ENCODE measurements around the gene TBC1D2B.

Gene TBC1D2B

DNA sequence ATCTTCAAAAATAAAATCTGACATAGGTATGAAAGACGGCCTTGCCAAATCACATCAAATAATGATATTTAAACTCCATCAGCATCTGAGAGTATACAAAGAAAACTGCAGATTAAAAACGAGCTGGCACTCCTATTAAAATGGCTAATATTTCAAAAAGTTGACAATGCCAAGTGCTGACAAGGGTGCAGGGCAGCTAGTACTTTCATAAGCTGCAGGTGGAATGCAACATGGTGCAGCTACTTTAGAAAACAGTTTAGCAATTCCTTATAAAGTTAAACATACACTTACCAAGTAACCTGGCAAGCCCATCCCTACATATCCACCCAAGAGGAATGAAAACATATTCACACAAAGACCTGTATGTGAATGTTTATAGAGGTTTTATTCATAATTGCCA is 23.0 kb downstream of the TBC1D2B start:
- Mint-ChIP-seq H3K4me1 (peaks cover 100% of the 10 kb centered on the region), H3K4me3 (no peak overlapping the region), H3K9me3 (no peaks in the 10 kb centered on the region), H3K27me3 (no peaks in the 10 kb centered on the region), H3K36me3 (peaks cover 7% of the 10 kb centered on the region), H3K27ac (peak overlapping the region; percentile 16)

DNA sequence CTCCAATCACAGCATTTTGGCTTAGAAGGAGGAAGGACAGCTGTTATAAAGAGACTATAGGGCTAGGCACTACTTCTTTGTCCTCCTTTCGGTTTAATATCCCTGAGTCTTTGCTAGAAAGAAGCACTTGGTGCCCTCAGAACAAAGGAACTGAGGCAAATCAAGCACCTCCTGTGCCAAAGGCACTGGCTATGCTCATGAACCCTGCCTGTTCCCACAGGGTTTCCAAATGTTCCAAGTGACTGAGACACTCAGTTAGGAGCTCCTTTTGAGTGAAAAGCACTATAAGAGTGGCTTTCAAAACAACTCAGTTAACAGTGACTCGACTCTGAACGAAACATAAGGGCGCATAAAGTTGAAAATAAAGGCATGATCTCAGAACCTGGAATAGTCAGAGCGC is 25.0 kb downstream of the TBC1D2B start:
- Mint-ChIP-seq H3K9me3 (no peaks in the 10 kb centered on the region), H3K4me3 (peak overlapping the region; percentile 63), H3K27ac (peak overlapping the region; percentile 95), H3K27me3 (no peaks in the 10 kb centered on the region), H3K36me3 (peaks cover 7% of the 10 kb centered on the region), H3K4me1 (peaks cover 99% of the 10 kb centered on the region)

GRCh38 chr15:78052001-78052401 is 25.5 kb downstream of the TBC1D2B start:
- H3K4me3 Mint-ChIP-seq, result peak overlapping the region; percentile 63

DNA sequence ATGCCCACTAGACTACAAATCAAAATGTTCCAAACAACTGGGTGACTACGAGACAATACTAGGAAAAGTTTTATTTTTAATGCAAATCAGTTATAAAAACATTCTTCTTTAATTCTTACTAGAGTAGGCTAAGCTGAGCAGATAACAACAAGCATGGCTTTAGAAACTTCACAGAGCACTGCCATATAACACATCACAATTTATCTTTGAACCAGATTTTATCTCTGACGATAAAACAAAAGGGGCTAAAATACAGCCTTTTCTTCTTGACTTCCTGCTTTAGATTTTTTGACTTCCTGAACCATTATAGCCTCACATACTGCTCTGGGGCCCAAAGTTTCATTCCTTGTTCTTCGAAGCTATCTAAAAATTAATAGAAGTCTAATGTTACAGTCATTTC is 25.9 kb downstream of the TBC1D2B start:
- H3K4me1 Mint-ChIP-seq, result peaks cover 99% of the 10 kb centered on the region
- peaks cover 7% of the 10 kb centered on the region for H3K36me3 Mint-ChIP-seq
- H3K9me3 Mint-ChIP-seq, result no peaks in the 10 kb centered on the region
- no peaks in the 10 kb centered on the region for H3K27me3 Mint-ChIP-seq
- peak overlapping the region; percentile 95 for H3K27ac Mint-ChIP-seq
- peak overlapping the region; percentile 63 for H3K4me3 Mint-ChIP-seq

More at GRCh38 chr15:78052001-78052401, 25.5 kb downstream of the TBC1D2B start:
- H3K9me3 Mint-ChIP-seq, result no peaks in the 10 kb centered on the region
- H3K4me1 Mint-ChIP-seq, result peaks cover 99% of the 10 kb centered on the region
- peaks cover 7% of the 10 kb centered on the region for H3K36me3 Mint-ChIP-seq
- H3K27ac Mint-ChIP-seq, result peak overlapping the region; percentile 95
- no peaks in the 10 kb centered on the region for H3K27me3 Mint-ChIP-seq

GRCh38 chr15:78050826-78051225 is 26.7 kb downstream of the TBC1D2B start:
- Mint-ChIP-seq H3K4me1 (peaks cover 98% of the 10 kb centered on the region), H3K36me3 (peaks cover 7% of the 10 kb centered on the region), H3K4me3 (peak overlapping the region; percentile 73), H3K27me3 (no peaks in the 10 kb centered on the region), H3K9me3 (no peaks in the 10 kb centered on the region), H3K27ac (peak overlapping the region; percentile 95)

DNA sequence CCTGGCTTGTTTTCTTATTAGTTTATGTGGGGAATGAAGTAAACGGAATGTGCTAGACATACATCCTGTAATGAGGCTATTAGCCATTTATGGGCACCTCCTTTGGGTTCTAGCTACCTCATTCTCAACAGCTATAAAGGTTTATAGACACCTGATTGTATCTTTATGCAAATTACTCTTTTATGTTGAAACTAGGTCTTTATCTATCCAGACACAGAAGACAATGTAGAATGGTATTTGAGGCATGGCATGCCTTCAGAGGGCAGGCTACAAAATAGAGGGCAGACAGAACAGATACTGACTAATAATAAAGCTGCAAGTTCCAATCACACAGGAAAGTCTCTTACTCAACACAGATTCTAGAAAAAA is 27.1 kb downstream of the TBC1D2B start:
- H3K27me3 Mint-ChIP-seq, result no peaks in the 10 kb centered on the region
- peak overlapping the region; percentile 95 for H3K27ac Mint-ChIP-seq
- H3K4me1 Mint-ChIP-seq, result peaks cover 96% of the 10 kb centered on the region
- peak overlapping the region; percentile 73 for H3K4me3 Mint-ChIP-seq
- no peaks in the 10 kb centered on the region for H3K9me3 Mint-ChIP-seq
- H3K36me3 Mint-ChIP-seq, result peaks cover 7% of the 10 kb centered on the region

DNA sequence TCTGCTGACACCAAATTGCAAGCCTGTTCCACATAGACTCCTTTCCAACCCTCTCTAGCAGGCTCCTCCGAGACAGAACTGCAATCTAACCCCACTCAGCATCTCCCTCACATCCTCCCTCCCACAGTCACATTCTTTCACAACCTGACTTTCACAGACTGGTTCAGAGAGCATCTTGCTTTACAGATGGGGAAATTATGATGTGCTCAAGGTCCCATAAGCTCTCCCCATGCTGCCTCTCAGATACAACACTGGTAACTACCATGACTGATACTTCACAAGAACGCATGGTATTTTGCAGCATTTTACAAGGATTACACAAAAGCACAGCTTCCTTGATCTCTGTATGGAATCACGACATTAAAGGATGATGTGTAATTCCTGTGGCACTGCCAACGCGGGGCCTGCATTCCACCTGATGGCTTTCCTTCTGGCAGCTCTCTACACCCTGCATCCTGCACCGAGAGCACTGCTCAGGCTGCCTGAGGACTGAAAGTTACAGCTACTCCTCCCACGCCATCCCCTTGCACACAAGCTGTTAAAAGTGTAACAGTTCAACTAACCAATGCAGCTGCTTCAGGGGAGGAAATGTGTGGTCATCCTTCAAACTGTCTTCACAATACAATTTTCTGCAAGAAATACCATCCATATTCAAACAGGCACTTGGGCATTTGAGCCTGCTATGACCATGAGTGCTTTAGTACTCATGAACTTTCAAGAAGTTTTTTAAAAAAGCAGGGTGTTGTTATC is 27.6 kb downstream of the TBC1D2B start:
- no peaks in the 10 kb centered on the region for H3K27me3 Mint-ChIP-seq
- peaks cover 96% of the 10 kb centered on the region for H3K4me1 Mint-ChIP-seq
- H3K9me3 Mint-ChIP-seq, result no peaks in the 10 kb centered on the region
- peaks cover 6% of the 10 kb centered on the region for H3K36me3 Mint-ChIP-seq
- peak overlapping the region; percentile 95 for H3K27ac Mint-ChIP-seq
- H3K4me3 Mint-ChIP-seq, result peak overlapping the region; percentile 73

GRCh38 chr15:78048628-78048920 is 28.9 kb downstream of the TBC1D2B start:
- H3K27me3 Mint-ChIP-seq, result no peaks in the 10 kb centered on the region
- no peak overlapping the region for H3K4me3 Mint-ChIP-seq
- peaks cover 96% of the 10 kb centered on the region for H3K4me1 Mint-ChIP-seq
- H3K9me3 Mint-ChIP-seq, result no peaks in the 10 kb centered on the region
- H3K36me3 Mint-ChIP-seq, result peaks cover 12% of the 10 kb centered on the region
- peak overlapping the region; percentile 88 for H3K27ac Mint-ChIP-seq

GRCh38 chr15:78047761-78048627 is 29.5 kb downstream of the TBC1D2B start:
- Mint-ChIP-seq H3K4me1 (peaks cover 93% of the 10 kb centered on the region), H3K4me3 (peak overlapping the region; percentile 57), H3K36me3 (peaks cover 12% of the 10 kb centered on the region), H3K27ac (peak overlapping the region; percentile 88), H3K27me3 (no peaks in the 10 kb centered on the region), H3K9me3 (no peaks in the 10 kb centered on the region)

DNA sequence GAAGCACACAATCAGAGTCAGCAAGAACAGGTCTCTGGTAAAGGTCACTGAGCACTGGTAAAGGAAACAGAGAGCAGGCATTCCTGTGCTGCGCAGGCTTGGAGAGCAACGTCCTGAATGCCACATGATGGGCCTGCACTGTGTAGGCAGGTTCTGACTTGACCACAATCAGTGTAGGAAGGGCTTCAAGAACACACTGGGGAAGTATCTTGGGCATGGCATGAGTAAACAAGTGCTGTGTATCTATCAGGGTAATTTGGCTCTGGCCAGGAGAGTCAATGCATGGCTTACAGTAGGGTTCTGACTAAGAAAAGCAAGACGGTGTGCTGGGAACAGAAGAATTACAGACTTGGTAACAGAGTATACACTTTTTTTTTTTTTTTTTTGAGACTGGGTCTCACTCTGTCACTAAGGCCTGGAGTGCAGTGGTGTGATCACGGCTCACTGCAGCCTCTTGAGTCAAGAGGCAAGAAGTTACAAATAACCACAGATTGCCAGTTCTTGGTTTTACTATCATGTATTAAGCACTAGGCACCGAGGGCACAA is 30.6 kb downstream of the TBC1D2B start:
- Mint-ChIP-seq H3K36me3 (peaks cover 12% of the 10 kb centered on the region), H3K9me3 (no peaks in the 10 kb centered on the region), H3K4me3 (peak overlapping the region; percentile 5), H3K27ac (peak overlapping the region; percentile 52), H3K27me3 (no peaks in the 10 kb centered on the region), H3K4me1 (peaks cover 93% of the 10 kb centered on the region)

DNA sequence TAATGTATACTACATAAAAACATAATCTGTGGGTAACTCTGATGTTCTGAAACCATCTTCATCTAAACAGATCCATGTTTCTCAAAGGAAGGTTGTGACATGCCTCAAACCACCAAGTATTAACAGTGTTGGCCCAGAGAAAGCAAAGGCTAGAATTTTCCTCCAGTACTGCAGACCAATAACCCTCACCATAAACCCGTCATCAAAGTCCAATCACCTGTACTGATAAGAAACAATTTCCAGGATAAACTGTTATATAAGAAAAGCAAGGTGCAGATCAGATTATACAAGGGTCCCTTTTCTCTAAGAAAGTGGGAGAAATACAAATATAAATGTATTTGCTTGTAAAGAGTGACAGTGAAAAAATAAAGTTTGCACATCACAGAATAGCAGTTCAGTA is 32.3 kb downstream of the TBC1D2B start:
- Mint-ChIP-seq H3K9me3 (no peaks in the 10 kb centered on the region), H3K4me3 (no peak overlapping the region), H3K27ac (peak overlapping the region; percentile 84), H3K4me1 (peaks cover 93% of the 10 kb centered on the region), H3K36me3 (peaks cover 14% of the 10 kb centered on the region), H3K27me3 (no peaks in the 10 kb centered on the region)

- H3K4me1 Mint-ChIP-seq, result peaks cover 93% of the 10 kb centered on the region
- H3K36me3 Mint-ChIP-seq, result peaks cover 14% of the 10 kb centered on the region
- H3K27ac Mint-ChIP-seq, result peak overlapping the region; percentile 80
- no peaks in the 10 kb centered on the region for H3K9me3 Mint-ChIP-seq
- no peaks in the 10 kb centered on the region for H3K27me3 Mint-ChIP-seq
- peak overlapping the region; percentile 56 for H3K4me3 Mint-ChIP-seq
These were observed 32.9 kb downstream of the TBC1D2B start for GRCh38 chr15:78044407-78045155.

DNA sequence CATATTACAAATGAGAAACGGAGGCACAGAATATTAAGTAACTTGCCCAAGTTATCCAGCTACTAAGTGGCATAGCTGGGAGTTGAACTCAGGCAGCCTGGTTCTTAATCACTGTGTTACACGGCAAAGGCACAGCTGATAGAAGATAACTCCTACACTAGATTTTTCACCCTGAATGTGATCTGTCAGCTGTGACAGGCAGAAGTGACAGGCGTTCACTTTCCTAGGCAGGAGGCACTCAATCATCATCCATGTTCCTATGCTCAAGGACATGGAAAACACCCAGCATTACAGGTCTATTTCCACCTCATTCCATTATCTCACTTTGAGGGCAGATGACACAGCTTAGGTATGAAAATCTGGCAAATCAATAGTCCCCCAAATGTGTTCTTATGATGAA is 35.6 kb downstream of the TBC1D2B start:
- Mint-ChIP-seq H3K27ac (no peak overlapping the region), H3K4me1 (peaks cover 93% of the 10 kb centered on the region), H3K36me3 (peaks cover 16% of the 10 kb centered on the region), H3K9me3 (no peaks in the 10 kb centered on the region), H3K27me3 (no peaks in the 10 kb centered on the region), H3K4me3 (no peak overlapping the region)

DNA sequence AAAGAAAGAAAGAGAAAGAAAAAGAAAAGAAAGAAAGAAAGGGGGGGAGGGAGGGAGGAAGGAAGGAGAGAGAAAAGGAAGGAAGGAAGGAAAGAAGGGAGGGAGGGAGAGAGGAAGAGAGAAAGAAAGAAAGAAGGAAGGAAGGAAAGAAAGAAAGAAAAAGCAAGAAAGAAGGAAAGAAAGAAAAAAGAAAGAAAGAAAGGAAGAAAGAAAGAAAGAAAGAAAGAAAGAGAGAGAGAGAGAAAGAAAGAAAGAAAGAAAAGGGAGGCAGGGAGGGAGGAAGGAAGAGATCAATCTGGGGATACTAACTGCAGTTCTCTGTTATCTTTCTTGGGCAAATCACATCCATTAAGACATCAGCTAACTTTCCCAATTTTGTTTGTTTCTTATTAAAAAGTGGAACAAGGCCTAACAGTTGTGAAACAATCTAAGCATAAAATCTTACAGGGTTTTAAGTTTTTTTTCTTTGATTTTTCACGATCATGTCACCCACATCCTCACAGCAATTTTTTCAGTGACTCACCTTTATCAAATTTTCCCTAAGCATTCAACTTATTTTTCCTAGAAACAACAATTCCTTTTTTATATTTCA is 36.8 kb downstream of the TBC1D2B start:
- Mint-ChIP-seq H3K27ac (peak overlapping the region; percentile 99), H3K9me3 (no peaks in the 10 kb centered on the region), H3K36me3 (peaks cover 16% of the 10 kb centered on the region), H3K27me3 (no peaks in the 10 kb centered on the region), H3K4me1 (peaks cover 92% of the 10 kb centered on the region), H3K4me3 (peak overlapping the region; percentile 63)

DNA sequence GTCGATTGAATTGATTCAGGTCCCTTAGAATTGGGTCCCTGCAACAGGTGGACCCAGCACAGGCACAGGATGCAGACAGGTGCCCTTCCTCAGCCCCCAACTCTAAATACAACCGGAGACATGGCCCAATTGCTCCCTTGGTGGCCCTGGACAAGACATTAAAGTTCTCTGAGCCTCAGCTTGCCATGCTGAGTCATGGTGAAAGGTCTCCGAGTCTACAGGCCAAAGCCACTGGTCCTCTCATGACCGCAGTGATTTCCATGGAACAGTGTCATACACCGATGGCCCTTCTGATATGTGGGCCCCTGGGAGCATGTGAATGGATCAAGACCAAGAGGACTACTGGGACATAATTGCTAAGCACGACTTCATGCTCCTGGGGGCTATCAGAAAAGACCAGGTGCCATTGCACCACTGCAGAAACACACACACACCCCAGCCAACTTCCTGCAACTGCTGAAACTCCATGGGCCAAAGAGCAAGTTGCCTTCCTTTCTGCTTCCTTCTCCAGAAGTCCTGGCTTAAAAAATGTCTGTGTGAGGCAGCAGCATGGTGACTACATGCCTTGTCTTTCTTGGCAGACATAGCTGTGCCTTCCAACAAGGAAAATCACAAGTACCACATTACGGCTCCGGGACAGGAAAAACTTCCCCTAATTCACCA is 38.8 kb downstream of the TBC1D2B start:
- H3K4me1 Mint-ChIP-seq, result peaks cover 94% of the 10 kb centered on the region
- no peak overlapping the region for H3K27ac Mint-ChIP-seq
- H3K36me3 Mint-ChIP-seq, result peaks cover 9% of the 10 kb centered on the region
- H3K27me3 Mint-ChIP-seq, result no peaks in the 10 kb centered on the region
- H3K4me3 Mint-ChIP-seq, result peak overlapping the region; percentile 39
- H3K9me3 Mint-ChIP-seq, result no peaks in the 10 kb centered on the region
